Adrenal gland (tissue), 5 donors: ENCODE results near the gene PCED1B.
"Not testable (repeated sequence)": the region's sequence is repeated elsewhere in the genome, so short reads cannot be mapped to it uniquely, and the experiment has no call there.

ENCODE experiments used
- POLR2A ChIP-seq, 2 donors: fragments of 450-650 bp; IDR thresholded peaks; one replicate each; pipeline ENCODE4 v1.6.1; 2017; ENCODE audit warnings: antibody characterized with exemption in 2 of 2, mild to moderate bottlenecking in 2 of 2, moderate library complexity in 1 of 2
- TF ChIP-seq, protein P1 (sequence below), 6 experiments: fragments of 450-650 bp in 4 of 6; fragments of 200-600 bp in 2 of 6; sonication (generic) in 1 of 6; IDR thresholded peaks; 1 replicate in 5 of 6; 2 replicates in 1 of 6; pipeline versions ENCODE4 v1.5.1 to v1.8.0; 2016 to 2021; ENCODE audit warnings: antibody characterized with exemption in 6 of 6, mild to moderate bottlenecking in 2 of 6, moderate library complexity in 1 of 6
- donor health status: DM: no; HTN: no; CAD: no.

DNA sequence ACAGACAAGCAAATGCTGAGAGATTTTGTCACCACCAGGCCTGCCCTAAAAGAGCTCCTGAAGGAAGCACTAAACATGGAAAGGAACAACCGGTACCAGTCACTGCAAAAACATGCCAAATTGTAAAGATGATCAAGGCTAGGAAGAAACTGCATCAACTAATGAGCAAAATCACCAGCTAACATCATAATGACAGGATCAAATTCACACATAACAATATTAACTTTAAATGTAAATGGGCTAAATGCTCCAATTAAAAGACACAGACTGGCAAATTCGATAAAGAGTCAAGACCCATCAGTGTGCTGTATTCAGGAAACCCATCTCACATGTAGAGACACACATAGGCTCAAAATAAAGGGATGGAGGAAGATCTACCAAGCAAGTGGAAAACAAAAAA, 20.8 kb upstream of the PCED1B start:
- TF ChIP-seq, protein P1, sequence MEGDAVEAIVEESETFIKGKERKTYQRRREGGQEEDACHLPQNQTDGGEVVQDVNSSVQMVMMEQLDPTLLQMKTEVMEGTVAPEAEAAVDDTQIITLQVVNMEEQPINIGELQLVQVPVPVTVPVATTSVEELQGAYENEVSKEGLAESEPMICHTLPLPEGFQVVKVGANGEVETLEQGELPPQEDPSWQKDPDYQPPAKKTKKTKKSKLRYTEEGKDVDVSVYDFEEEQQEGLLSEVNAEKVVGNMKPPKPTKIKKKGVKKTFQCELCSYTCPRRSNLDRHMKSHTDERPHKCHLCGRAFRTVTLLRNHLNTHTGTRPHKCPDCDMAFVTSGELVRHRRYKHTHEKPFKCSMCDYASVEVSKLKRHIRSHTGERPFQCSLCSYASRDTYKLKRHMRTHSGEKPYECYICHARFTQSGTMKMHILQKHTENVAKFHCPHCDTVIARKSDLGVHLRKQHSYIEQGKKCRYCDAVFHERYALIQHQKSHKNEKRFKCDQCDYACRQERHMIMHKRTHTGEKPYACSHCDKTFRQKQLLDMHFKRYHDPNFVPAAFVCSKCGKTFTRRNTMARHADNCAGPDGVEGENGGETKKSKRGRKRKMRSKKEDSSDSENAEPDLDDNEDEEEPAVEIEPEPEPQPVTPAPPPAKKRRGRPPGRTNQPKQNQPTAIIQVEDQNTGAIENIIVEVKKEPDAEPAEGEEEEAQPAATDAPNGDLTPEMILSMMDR (IDR thresholded peaks at IDR 0.05) = not testable (repeated sequence)
- TF ChIP-seq POLR2A (IDR thresholded peaks at IDR 0.05) = not testable (repeated sequence)
